ENCODE measurements around the gene ATP6V0A4.

Gene ATP6V0A4

GRCh38 chr7:138749960-138750359 is 48.0 kb downstream of the ATP6V0A4 start:
- Histone ChIP-seq H3K18ac (ENCODE audit: low read length) (no peak overlapping the region), H2AK5ac (ENCODE audit: low read length) (no peak overlapping the region), H3K4me3 (ENCODE audit: low read length) (no peak overlapping the region), H3K4me2 (ENCODE audit: low read length) (no peak overlapping the region), H3K56ac (ENCODE audit: low read length) (no peak overlapping the region), H3K36me3 (ENCODE audit: control insufficient read depth, insufficient read depth, low read length) (no peaks in the 10 kb centered on the region), H3K79me1 (ENCODE audit: low read length) (no peaks in the 10 kb centered on the region), H3K23ac (ENCODE audit: low read length) (no peak overlapping the region), H3K4ac (ENCODE audit: low read depth, low read length) (no peak overlapping the region), H3K27ac (ENCODE audit: low read depth, low read length) (no peak overlapping the region), H3K79me2 (ENCODE audit: control insufficient read depth, insufficient read depth, low read length) (no peaks in the 10 kb centered on the region), H3K4me1 (ENCODE audit: control insufficient read depth, low read depth, low read length) (peaks cover 3% of the 10 kb centered on the region), H3K27me3 (ENCODE audit: insufficient read depth, low read length, poor library complexity) (no peaks in the 10 kb centered on the region), H2BK120ac (ENCODE audit: low read depth, low read length) (no peak overlapping the region), H4K5ac (ENCODE audit: low read length) (no peak overlapping the region), H4K8ac (ENCODE audit: low read depth, low read length) (no peak overlapping the region), H2BK5ac (ENCODE audit: low read length) (no peak overlapping the region), H3K9ac (ENCODE audit: low read length) (no peak overlapping the region), H2BK15ac (replicated peaks; ENCODE audit: low read depth) (no peak overlapping the region)
- no peak for DNase-seq
- no CpG with 5 or more reads among the region's 3 CpGs for WGBS (ENCODE audit: extremely low coverage, insufficient coverage, low lambda C conversion rate)

GRCh38 chr7:138748666-138749065 is 49.3 kb downstream of the ATP6V0A4 start:
- H2BK5ac ChIP-seq (ENCODE audit: low read length) = no peak overlapping the region
- no peak overlapping the region for H2BK120ac ChIP-seq (ENCODE audit: low read depth, low read length)
- peaks cover 3% of the 10 kb centered on the region for H3K4me1 ChIP-seq (ENCODE audit: control insufficient read depth, low read depth, low read length)
- no peaks in the 10 kb centered on the region for H3K36me3 ChIP-seq (ENCODE audit: control insufficient read depth, insufficient read depth, low read length)
- H3K9ac ChIP-seq (ENCODE audit: low read length) = no peak overlapping the region
- no CpG with 5 or more reads among the region's 6 CpGs for WGBS (ENCODE audit: extremely low coverage, insufficient coverage, low lambda C conversion rate)
- H4K5ac ChIP-seq (ENCODE audit: low read length) = no peak overlapping the region
- no peaks in the 10 kb centered on the region for H3K27me3 ChIP-seq (ENCODE audit: insufficient read depth, low read length, poor library complexity)
- H3K27ac ChIP-seq (ENCODE audit: low read depth, low read length) = no peak overlapping the region
- H4K8ac ChIP-seq (ENCODE audit: low read depth, low read length) = no peak overlapping the region
- H3K18ac ChIP-seq (ENCODE audit: low read length) = no peak overlapping the region
- H2AK5ac ChIP-seq (ENCODE audit: low read length) = no peak overlapping the region
- no peak overlapping the region for H3K56ac ChIP-seq (ENCODE audit: low read length)
- no peaks in the 10 kb centered on the region for H3K79me1 ChIP-seq (ENCODE audit: low read length)
- H3K4ac ChIP-seq (ENCODE audit: low read depth, low read length) = no peak overlapping the region
- no peak overlapping the region for H2BK15ac ChIP-seq (replicated peaks; ENCODE audit: low read depth)
- no peak overlapping the region for H3K23ac ChIP-seq (ENCODE audit: low read length)
- no peak overlapping the region for H3K4me2 ChIP-seq (ENCODE audit: low read length)
- no peak overlapping the region for H3K4me3 ChIP-seq (ENCODE audit: low read length)
- no peaks in the 10 kb centered on the region for H3K79me2 ChIP-seq (ENCODE audit: control insufficient read depth, insufficient read depth, low read length)
- no peak for DNase-seq

- Histone ChIP-seq H3K4ac (ENCODE audit: low read depth, low read length) (no peak overlapping the region), H2BK120ac (ENCODE audit: low read depth, low read length) (no peak overlapping the region), H3K27me3 (ENCODE audit: insufficient read depth, low read length, poor library complexity) (no peaks in the 10 kb centered on the region), H3K18ac (ENCODE audit: low read length) (no peak overlapping the region), H3K4me2 (ENCODE audit: low read length) (no peak overlapping the region), H4K5ac (ENCODE audit: low read length) (no peak overlapping the region), H2BK5ac (ENCODE audit: low read length) (no peak overlapping the region), H4K8ac (ENCODE audit: low read depth, low read length) (no peak overlapping the region), H2BK15ac (replicated peaks; ENCODE audit: low read depth) (no peak overlapping the region), H3K56ac (ENCODE audit: low read length) (no peak overlapping the region), H3K4me3 (ENCODE audit: low read length) (no peak overlapping the region), H3K23ac (ENCODE audit: low read length) (no peak overlapping the region), H2AK5ac (ENCODE audit: low read length) (no peak overlapping the region), H3K4me1 (ENCODE audit: control insufficient read depth, low read depth, low read length) (no peaks in the 10 kb centered on the region), H3K36me3 (ENCODE audit: control insufficient read depth, insufficient read depth, low read length) (no peaks in the 10 kb centered on the region), H3K27ac (ENCODE audit: low read depth, low read length) (no peak overlapping the region), H3K9ac (ENCODE audit: low read length) (no peak overlapping the region), H3K79me1 (ENCODE audit: low read length) (no peaks in the 10 kb centered on the region), H3K79me2 (ENCODE audit: control insufficient read depth, insufficient read depth, low read length) (no peaks in the 10 kb centered on the region)
- no CpG with 5 or more reads among the region's 4 CpGs for WGBS (ENCODE audit: extremely low coverage, insufficient coverage, low lambda C conversion rate)
- DNase-seq = no peak
Measured at GRCh38 chr7:138746073-138746472, 51.9 kb downstream of the ATP6V0A4 start.

DNA sequence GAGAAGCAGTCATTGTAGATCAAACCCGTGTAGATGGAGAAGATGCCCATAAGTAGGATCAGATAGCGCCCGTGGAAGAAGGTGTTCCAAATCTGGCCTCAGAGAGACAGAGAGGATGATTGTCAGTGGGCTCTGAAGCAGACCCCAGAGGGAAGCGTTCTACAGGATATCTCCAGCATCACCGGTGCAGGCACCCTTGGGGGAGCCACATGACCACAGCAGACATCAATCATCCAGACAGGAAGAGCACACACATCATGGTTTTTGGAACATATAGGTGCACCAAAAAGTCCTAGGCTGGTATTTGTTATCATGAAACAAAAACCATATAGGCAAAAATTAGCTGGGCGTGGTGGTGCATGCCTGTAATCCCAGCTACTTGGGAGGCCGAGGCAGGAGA is 52.8 kb downstream of the ATP6V0A4 start:
- H3K23ac ChIP-seq (ENCODE audit: low read length) = peak overlapping the region; percentile 66
- no peak for DNase-seq
- no peak overlapping the region for H2BK120ac ChIP-seq (ENCODE audit: low read depth, low read length)
- H3K9ac ChIP-seq (ENCODE audit: low read length) = no peak overlapping the region
- no peak overlapping the region for H2BK15ac ChIP-seq (replicated peaks; ENCODE audit: low read depth)
- H4K8ac ChIP-seq (ENCODE audit: low read depth, low read length) = no peak overlapping the region
- H3K4me1 ChIP-seq (ENCODE audit: control insufficient read depth, low read depth, low read length) = no peaks in the 10 kb centered on the region
- H3K4me2 ChIP-seq (ENCODE audit: low read length) = no peak overlapping the region
- H3K18ac ChIP-seq (ENCODE audit: low read length) = no peak overlapping the region
- H3K36me3 ChIP-seq (ENCODE audit: control insufficient read depth, insufficient read depth, low read length) = no peaks in the 10 kb centered on the region
- no peak overlapping the region for H3K4me3 ChIP-seq (ENCODE audit: low read length)
- no peaks in the 10 kb centered on the region for H3K79me1 ChIP-seq (ENCODE audit: low read length)
- H3K4ac ChIP-seq (ENCODE audit: low read depth, low read length) = no peak overlapping the region
- H2AK5ac ChIP-seq (ENCODE audit: low read length) = no peak overlapping the region
- no peaks in the 10 kb centered on the region for H3K79me2 ChIP-seq (ENCODE audit: control insufficient read depth, insufficient read depth, low read length)
- H2BK5ac ChIP-seq (ENCODE audit: low read length) = no peak overlapping the region
- H3K27ac ChIP-seq (ENCODE audit: low read depth, low read length) = no peak overlapping the region
- H4K5ac ChIP-seq (ENCODE audit: low read length) = no peak overlapping the region
- no CpG with 5 or more reads among the region's 7 CpGs for WGBS (ENCODE audit: extremely low coverage, insufficient coverage, low lambda C conversion rate)
- H3K27me3 ChIP-seq (ENCODE audit: insufficient read depth, low read length, poor library complexity) = no peaks in the 10 kb centered on the region
- H3K56ac ChIP-seq (ENCODE audit: low read length) = no peak overlapping the region

DNA sequence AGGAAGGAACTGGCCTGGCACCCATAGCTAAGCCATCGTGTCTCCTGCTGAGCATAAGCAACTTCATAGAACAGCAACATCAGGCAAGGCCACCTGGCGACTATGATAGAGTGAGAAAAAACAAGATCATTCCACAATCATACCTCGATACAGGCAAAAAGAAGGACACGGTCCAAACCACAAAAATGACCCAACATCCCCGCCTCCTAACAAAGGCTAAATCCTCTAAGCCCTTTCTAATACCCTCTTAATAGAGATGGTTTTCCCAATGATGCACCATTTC is 56.6 kb downstream of the ATP6V0A4 start:
- H3K23ac ChIP-seq (ENCODE audit: low read length) = no peak overlapping the region
- H3K56ac ChIP-seq (ENCODE audit: low read length) = no peak overlapping the region
- no peak for DNase-seq
- no peak overlapping the region for H3K4me3 ChIP-seq (ENCODE audit: low read length)
- no peaks in the 10 kb centered on the region for H3K79me2 ChIP-seq (ENCODE audit: control insufficient read depth, insufficient read depth, low read length)
- H3K18ac ChIP-seq (ENCODE audit: low read length) = no peak overlapping the region
- no peak overlapping the region for H3K9ac ChIP-seq (ENCODE audit: low read length)
- no peak overlapping the region for H3K4me2 ChIP-seq (ENCODE audit: low read length)
- no peak overlapping the region for H2BK15ac ChIP-seq (replicated peaks; ENCODE audit: low read depth)
- H3K4me1 ChIP-seq (ENCODE audit: control insufficient read depth, low read depth, low read length) = no peaks in the 10 kb centered on the region
- H4K5ac ChIP-seq (ENCODE audit: low read length) = no peak overlapping the region
- H3K36me3 ChIP-seq (ENCODE audit: control insufficient read depth, insufficient read depth, low read length) = no peaks in the 10 kb centered on the region
- no peak overlapping the region for H4K8ac ChIP-seq (ENCODE audit: low read depth, low read length)
- no CpG with 5 or more reads among the region's 5 CpGs for WGBS (ENCODE audit: extremely low coverage, insufficient coverage, low lambda C conversion rate)
- no peak overlapping the region for H3K27ac ChIP-seq (ENCODE audit: low read depth, low read length)
- H3K27me3 ChIP-seq (ENCODE audit: insufficient read depth, low read length, poor library complexity) = no peaks in the 10 kb centered on the region
- no peaks in the 10 kb centered on the region for H3K79me1 ChIP-seq (ENCODE audit: low read length)
- H3K4ac ChIP-seq (ENCODE audit: low read depth, low read length) = no peak overlapping the region
- H2AK5ac ChIP-seq (ENCODE audit: low read length) = no peak overlapping the region
- no peak overlapping the region for H2BK5ac ChIP-seq (ENCODE audit: low read length)
- H2BK120ac ChIP-seq (ENCODE audit: low read depth, low read length) = no peak overlapping the region

GRCh38 chr7:138739859-138740258 is 58.1 kb downstream of the ATP6V0A4 start:
- Histone ChIP-seq H3K4me1 (ENCODE audit: control insufficient read depth, low read depth, low read length) (no peaks in the 10 kb centered on the region), H2BK5ac (ENCODE audit: low read length) (no peak overlapping the region), H3K18ac (ENCODE audit: low read length) (no peak overlapping the region), H2BK120ac (ENCODE audit: low read depth, low read length) (no peak overlapping the region), H3K79me2 (ENCODE audit: control insufficient read depth, insufficient read depth, low read length) (no peaks in the 10 kb centered on the region), H3K27ac (ENCODE audit: low read depth, low read length) (no peak overlapping the region), H4K5ac (ENCODE audit: low read length) (no peak overlapping the region), H3K9ac (ENCODE audit: low read length) (no peak overlapping the region), H2BK15ac (replicated peaks; ENCODE audit: low read depth) (no peak overlapping the region), H3K27me3 (ENCODE audit: insufficient read depth, low read length, poor library complexity) (no peaks in the 10 kb centered on the region), H3K79me1 (ENCODE audit: low read length) (no peaks in the 10 kb centered on the region), H2AK5ac (ENCODE audit: low read length) (no peak overlapping the region), H3K36me3 (ENCODE audit: control insufficient read depth, insufficient read depth, low read length) (no peaks in the 10 kb centered on the region), H3K4ac (ENCODE audit: low read depth, low read length) (no peak overlapping the region), H3K4me3 (ENCODE audit: low read length) (no peak overlapping the region), H3K4me2 (ENCODE audit: low read length) (no peak overlapping the region), H3K56ac (ENCODE audit: low read length) (no peak overlapping the region), H3K23ac (ENCODE audit: low read length) (no peak overlapping the region), H4K8ac (ENCODE audit: low read depth, low read length) (no peak overlapping the region)
- no CpG with 5 or more reads among the region's 1 CpG for WGBS (ENCODE audit: extremely low coverage, insufficient coverage, low lambda C conversion rate)
- DNase-seq = no peak

All from mesendoderm (in vitro differentiated cells).